GM21528 (cell line): ENCODE results near the gene CDKN2B.
"Not testable (repeated sequence)": the region's sequence is repeated elsewhere in the genome, so short reads cannot be mapped to it uniquely, and the experiment has no call there.

ENCODE experiments used
- ATAC-seq: cut with Tn5 transposase; IDR thresholded peaks from one replicate; pipeline ENCODE4 v1.9.1; 2021; ENCODE audit warnings: mild to moderate bottlenecking, moderate library complexity; ENCODE audit not compliant: unreplicated experiment, low FRiP score

Gene CDKN2B

GRCh38 chr9:22008717-22009505 is at the start of gene CDKN2B:
Gene CDKN2B, minus strand, starts transcription at chr9:22009305. Its CDS starts 352 bp downstream, at chr9:22008953.
- peak; percentile 93 for ATAC-seq

- ATAC-seq: not testable (repeated sequence)
Observed at GRCh38 chr9:22057972-22058371, 48.9 kb upstream of the CDKN2B start.

GRCh38 chr9:22056402-22056801 is 47.3 kb upstream of the CDKN2B start:
- ATAC-seq: no peak

DNA sequence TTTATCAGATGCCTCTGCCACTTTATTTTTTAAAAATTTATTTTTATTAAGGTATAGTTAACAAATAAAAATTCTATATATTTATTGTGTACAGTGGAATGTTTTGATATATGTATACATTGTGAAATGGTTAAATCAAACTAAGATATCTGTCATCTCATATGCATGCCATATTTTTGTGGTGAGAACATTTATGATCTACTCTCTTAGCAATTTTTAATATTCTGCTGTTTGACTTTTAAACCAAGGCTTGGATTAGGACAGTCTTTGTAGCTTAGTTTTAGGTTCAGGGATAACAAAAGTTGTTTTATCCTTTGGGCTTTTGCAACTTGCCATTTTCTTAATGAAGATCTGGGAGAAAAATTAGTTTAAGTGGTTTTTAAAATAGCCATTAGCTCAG is 46.0 kb upstream of the CDKN2B start:
- ATAC-seq: no peak

DNA sequence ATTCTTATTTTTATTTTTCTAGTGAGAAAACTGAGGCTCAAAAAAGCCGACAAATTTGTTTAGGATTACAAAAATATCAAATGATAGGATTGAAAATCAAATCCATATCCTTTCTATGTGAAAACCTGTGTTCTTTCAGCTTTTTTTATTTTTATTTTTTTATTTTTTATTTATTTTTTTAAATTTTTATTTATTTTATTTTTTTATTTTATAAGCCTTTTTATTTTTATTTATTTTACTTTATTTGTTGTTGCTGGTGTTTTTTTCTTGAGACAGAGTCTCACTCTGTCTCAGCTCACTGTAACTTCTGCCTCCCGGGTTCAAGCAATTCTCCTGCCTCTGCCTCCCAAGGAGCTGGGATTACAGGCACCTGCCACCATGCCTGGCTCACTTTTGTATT is 45.4 kb upstream of the CDKN2B start:
- ATAC-seq: no peak

- no peak for ATAC-seq
Observed at GRCh38 chr9:22054076-22054475, 45.0 kb upstream of the CDKN2B start.

DNA sequence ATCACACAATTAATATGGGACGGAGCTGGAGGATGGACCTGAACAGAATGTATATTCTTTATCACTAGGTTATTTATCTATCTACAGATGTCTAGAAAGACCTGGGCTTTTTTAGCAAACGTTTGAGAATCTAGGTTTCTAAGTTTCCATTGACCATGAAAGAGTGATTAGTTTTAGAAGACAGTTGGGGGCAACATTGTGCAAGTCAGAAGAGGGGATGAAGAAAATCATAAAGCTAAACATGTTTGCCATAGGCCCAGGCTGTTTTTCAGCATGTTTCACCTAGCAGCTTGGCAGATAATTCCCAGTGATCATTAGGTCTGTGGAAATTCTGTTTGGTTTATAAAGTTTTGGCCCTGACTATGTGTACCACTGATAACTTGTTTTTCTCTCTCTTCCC is 44.1 kb upstream of the CDKN2B start:
- no peak for ATAC-seq

DNA sequence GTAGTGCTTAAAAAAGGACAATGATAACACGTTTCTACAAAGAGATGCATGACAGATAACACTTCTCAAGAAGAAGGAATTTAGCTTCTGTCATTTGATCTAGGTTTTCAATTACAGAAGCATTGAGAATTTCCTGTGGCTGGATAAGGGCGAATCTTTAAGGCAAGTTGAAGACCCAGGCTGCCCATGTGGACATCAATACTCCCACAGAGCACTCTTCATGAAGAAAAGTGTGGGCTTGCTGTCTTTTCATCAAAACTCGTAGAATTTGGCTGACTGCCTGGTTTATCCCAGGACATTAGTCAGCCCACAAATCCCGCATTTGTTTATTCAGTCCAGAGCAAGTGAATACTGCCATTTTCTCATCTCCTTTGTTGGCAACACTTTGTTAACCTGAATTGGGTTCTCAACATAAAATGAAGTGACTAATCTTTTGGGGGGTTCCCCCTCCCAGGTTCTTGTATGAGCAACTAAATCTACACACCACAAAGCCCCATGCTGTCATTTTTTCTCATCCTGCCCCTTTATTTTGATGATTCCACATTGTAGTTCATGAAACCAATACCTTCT is 43.4 kb upstream of the CDKN2B start:
- no peak for ATAC-seq

GRCh38 chr9:22050924-22051323 is 41.8 kb upstream of the CDKN2B start:
- ATAC-seq: peak; percentile 92

GRCh38 chr9:22049411-22049810 is 40.3 kb upstream of the CDKN2B start:
- ATAC-seq: no peak

DNA sequence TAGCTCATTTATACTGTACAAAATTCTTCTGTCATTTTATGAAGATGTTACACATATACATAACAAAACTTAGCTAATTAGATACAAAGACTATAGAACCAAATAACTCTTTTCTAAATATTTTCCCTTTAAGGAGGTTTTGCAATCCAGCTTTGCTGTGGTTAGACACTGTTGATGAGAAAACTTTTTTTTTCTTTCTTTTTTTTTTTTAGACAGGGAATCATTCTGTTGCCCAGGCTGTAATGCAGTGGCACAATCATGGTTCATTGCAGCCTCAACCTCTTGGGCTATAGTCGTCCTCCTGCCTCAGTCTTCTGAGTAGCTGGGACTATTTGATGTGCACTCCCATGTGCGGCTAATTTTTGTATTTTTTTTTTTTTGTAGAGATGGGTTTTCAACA is 38.5 kb upstream of the CDKN2B start:
- no peak for ATAC-seq

DNA sequence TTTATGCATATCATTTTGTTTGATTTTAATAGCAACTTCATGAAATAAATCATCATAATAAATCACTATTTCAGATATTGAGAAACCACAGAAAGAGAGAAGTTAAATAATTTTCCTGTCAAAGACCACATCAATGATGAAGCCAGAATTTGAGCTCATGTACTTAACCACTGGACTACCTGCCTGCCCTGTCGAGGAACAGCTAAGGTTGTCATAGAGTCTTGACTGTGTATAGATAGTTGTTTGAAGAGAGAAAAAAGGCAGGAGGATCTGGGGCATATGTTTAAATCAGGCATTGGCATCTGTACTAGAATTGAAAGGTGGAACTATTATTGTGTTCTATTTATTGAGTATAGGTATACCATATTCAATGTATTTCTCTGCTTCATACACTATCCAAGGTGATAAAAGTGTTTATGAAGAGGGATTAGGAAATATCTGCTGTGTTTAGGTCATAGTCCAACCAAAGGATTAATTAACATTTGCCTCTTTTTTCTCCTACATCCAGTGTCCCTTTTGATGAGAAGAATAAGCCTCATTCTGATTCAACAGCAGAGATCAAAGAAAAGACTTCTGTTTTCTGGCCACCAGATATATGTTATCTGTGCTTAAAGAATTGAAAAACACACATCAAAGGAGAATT is 37.3 kb upstream of the CDKN2B start:
- no peak for ATAC-seq

DNA sequence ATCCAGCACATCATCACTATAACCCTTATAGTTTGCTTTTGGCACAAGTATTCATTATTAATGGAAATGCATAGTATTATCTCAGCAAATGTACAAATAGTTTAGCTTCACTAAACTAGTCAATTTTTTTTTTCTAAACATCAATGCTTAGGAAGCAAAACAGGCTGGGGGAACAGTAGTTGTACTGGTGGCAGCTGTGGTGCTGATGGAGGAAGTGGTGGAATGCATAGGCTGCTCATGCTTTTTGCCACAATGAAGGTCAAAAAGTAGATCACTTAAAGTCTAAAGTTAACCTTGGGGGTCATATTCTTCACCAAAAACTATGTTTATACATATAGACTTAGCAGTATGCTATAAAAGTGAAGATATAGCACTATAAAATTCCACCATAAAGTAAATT is 36.3 kb upstream of the CDKN2B start:
- no peak for ATAC-seq

DNA sequence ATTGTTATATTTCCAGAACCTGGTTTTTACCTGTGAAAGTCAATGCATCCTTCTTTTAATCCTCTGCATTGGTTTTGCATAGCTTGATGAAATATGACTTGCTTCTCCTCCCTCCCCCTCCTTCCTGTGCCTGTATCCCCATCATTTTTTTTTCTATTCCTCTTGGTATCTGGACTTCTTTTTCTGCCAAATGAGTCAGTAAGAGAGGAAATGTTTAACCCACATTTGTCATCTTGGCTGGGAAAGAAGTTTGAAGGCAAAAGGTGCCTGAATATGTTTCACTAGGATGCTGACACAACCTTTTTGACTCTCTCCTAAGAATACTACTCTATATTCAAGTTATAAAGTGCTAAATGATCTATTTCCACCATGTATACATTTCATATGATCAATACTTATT is 35.5 kb upstream of the CDKN2B start:
- no peak for ATAC-seq

DNA sequence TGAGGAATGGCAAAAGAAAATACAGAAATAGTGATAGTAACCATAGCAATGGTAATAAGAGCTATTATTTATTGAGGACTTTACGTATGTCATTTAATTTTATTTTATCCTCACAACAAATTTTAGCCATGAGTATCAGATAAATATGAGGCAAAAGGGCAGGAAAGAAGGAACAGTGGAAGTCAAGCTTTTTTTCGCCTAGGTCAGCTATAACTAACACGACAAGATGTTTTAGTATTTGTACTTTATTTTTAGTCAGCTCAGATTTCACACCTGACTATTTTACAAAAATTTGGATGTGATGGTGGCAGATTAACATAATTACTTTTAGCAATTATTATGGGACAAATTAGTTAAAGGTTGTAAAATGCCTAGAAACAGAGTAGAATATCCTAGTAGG is 34.8 kb upstream of the CDKN2B start:
- ATAC-seq: no peak

DNA sequence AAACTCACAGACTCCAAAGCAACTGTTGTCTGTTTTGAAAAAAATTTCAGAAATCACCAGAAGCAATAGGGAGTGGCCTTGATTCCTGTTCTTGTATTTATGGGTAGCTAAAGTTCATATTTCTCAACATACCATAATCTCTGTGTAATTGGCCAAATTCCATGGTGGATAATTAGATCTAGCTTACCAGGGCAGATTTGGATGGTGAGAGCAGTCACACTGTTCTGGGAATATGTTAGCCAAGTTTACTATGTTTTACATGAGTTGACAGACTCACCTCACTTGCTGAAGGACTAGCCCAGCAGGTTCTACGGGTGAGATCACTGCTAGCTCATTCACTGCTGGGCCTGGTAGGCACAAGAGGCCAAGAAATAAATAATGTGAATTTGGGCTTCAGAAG is 32.7 kb upstream of the CDKN2B start:
- no peak for ATAC-seq

GRCh38 chr9:22041344-22041743 is 32.2 kb upstream of the CDKN2B start:
- no peak for ATAC-seq

GRCh38 chr9:22040760-22041159 is 31.7 kb upstream of the CDKN2B start:
- no peak for ATAC-seq

- no peak for ATAC-seq
Observed at GRCh38 chr9:22039258-22039657, 30.2 kb upstream of the CDKN2B start.

DNA sequence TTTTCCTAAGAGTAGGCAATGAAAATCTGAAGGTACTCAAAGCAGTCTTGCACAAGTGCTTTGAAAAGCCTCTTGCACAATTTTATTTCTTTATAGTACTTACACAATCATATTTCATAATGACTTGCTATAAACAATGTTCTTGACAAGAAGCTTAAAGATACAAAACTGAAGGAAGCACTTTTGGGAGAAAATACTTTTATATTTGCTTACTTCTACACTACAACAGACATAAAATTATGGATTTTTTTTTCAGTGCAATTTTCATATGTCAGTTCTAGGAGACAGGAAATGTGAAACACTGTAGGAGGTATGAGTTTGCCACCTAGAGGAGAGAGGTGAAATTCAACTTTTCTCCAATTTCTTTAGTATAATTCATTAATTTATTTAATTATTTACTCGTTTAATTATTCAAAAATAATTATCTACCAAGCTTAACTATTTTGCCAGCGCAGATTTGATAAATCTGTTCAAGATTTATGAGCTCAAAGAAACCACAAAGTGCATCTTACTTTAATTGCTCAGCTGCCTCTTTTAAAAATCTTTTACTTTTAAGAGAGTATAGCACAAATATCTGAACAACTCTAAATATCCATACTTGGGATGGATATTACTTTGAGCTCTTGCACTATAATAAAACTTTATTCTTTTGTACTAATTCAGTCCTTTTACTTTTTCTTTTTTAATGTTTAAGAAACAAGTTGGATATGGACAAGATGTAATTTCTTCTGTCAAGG is 29.0 kb upstream of the CDKN2B start:
- no peak for ATAC-seq
